Tibial nerve (tissue), 4 donors: ENCODE measurements around the gene OPTC. TPM values are rescaled to one million over a fixed set of nuclear protein-coding genes. Genes with fewer than 3 reads are reported as not detected.

Experiments
- DNase-seq, 2 donors: peaks; one replicate each; pipeline ENCODE4 v3.0.0-alpha.2; 2019; ENCODE audit warnings: low spot score in 2 of 2
- H3K27ac ChIP-seq, 4 donors: fragments of 200-600 bp; sonication (generic) in 3 of 4; one replicate each; pipeline ENCODE4 v1.5.1; 2017 to 2019; ENCODE audit warnings: mild to moderate bottlenecking in 1 of 4
- H3K27me3 ChIP-seq, 2 donors: fragments of 200-600 bp; sonication (generic) in 1 of 2; one replicate each; pipeline versions ENCODE4 v1.5.1 to v1.6.0; 2017 to 2019
- H3K36me3 ChIP-seq, 3 donors: fragments of 200-600 bp; sonication (generic); one replicate each; pipeline ENCODE4 v1.5.1; 2018 to 2019
- H3K4me1 ChIP-seq, 4 donors: fragments of 200-600 bp; sonication (generic) in 3 of 4; one replicate each; pipeline ENCODE4 v1.5.1; 2017 to 2019
- H3K4me3 ChIP-seq, 4 donors: fragments of 200-600 bp; sonication (generic) in 3 of 4; one replicate each; pipeline ENCODE4 v1.5.1; 2017 to 2019; ENCODE audit warnings: mild to moderate bottlenecking in 1 of 4, moderate library complexity in 1 of 4
- H3K9me3 ChIP-seq, 4 donors: fragments of 200-600 bp; sonication (generic) in 3 of 4; one replicate each; pipeline ENCODE4 v1.5.1; 2017 to 2019
- EP300 ChIP-seq, 2 donors: sonication (generic); formaldehyde crosslinking; IDR thresholded peaks; one replicate each; pipeline ENCODE4 v1.6.1; 2017; ENCODE audit warnings: antibody characterized with exemption in 2 of 2, mild to moderate bottlenecking in 1 of 2
- POLR2A ChIP-seq, 2 donors: fragments of 450-650 bp; IDR thresholded peaks; one replicate each; pipeline ENCODE4 v1.6.1; 2017; ENCODE audit warnings: antibody characterized with exemption in 2 of 2, mild to moderate bottlenecking in 2 of 2, moderate library complexity in 2 of 2
- WGBS, 2 donors: methylation state at CpG; one replicate each; pipeline ENCODE4 v1.1.5; 2018; 5-methylcytosine and 5-hydroxymethylcytosine counted together
- total RNA-seq, 4 donors: library from RNA; depleted of rRNA; stranded (reverse); fragments of >200 nt; gene quantifications; one replicate each; pipeline ENCODE4 v1.1.0, GENCODE V29; 2016
- TF ChIP-seq, protein P1 (sequence below), 5 experiments: fragments of 200-600 bp in 3 of 5; fragments of 450-650 bp in 2 of 5; sonication (generic) in 3 of 5; IDR thresholded peaks; one replicate each; pipeline ENCODE4 v1.5.1; 2016 to 2019; ENCODE audit warnings: antibody characterized with exemption in 5 of 5, mild to moderate bottlenecking in 3 of 5, moderate library complexity in 2 of 5

The OPTC gene
- total RNA-seq, 4 donors from 2014 or later = not detected

GRCh38 chr1:203536980-203537455, 43.1 kb downstream of the OPTC start:
- H3K27ac ChIP-seq = no peak overlapping the region
- WGBS, 2 donors = 89 to 91% methylated on average over 3 of the region's 3 CpGs
- H3K36me3 ChIP-seq = no peaks in the 10 kb centered on the region
- no peak overlapping the region for H3K4me3 ChIP-seq
- no peaks in the 10 kb centered on the region for H3K27me3 ChIP-seq
- peak in 1 of 2 donors; percentile 77 for DNase-seq
- no peaks in the 10 kb centered on the region for H3K9me3 ChIP-seq
- TF ChIP-seq, protein P1, sequence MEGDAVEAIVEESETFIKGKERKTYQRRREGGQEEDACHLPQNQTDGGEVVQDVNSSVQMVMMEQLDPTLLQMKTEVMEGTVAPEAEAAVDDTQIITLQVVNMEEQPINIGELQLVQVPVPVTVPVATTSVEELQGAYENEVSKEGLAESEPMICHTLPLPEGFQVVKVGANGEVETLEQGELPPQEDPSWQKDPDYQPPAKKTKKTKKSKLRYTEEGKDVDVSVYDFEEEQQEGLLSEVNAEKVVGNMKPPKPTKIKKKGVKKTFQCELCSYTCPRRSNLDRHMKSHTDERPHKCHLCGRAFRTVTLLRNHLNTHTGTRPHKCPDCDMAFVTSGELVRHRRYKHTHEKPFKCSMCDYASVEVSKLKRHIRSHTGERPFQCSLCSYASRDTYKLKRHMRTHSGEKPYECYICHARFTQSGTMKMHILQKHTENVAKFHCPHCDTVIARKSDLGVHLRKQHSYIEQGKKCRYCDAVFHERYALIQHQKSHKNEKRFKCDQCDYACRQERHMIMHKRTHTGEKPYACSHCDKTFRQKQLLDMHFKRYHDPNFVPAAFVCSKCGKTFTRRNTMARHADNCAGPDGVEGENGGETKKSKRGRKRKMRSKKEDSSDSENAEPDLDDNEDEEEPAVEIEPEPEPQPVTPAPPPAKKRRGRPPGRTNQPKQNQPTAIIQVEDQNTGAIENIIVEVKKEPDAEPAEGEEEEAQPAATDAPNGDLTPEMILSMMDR (IDR thresholded peaks at IDR 0.05) = no peak
- peak in 1 of 2 donors; percentile 52 for TF ChIP-seq EP300 (IDR thresholded peaks at IDR 0.05)
- no peak for TF ChIP-seq POLR2A (IDR thresholded peaks at IDR 0.05)
- peaks cover 0 to 8% (median 0%) of the 10 kb centered on the region in 4 donors for H3K4me1 ChIP-seq

GRCh38 chr1:203537806-203538464, 44.0 kb downstream of the OPTC start:
- Histone ChIP-seq H3K9me3 (no peaks in the 10 kb centered on the region), H3K4me3 (no peak overlapping the region), H3K27me3 (no peaks in the 10 kb centered on the region), H3K36me3 (no peaks in the 10 kb centered on the region), H3K27ac (no peak overlapping the region), H3K4me1 (peaks cover 0 to 8% (median 0%) of the 10 kb centered on the region in 4 donors)
- no peak for DNase-seq
- TF ChIP-seq EP300 (IDR thresholded peaks at IDR 0.05) (no peak), POLR2A (IDR thresholded peaks at IDR 0.05) (no peak)
- TF ChIP-seq, protein P1 (IDR thresholded peaks at IDR 0.05) = no peak
- WGBS, 2 donors = 78 to 91% methylated on average over 5 of the region's 5 CpGs

- H3K4me1 ChIP-seq = peaks cover 0 to 8% (median 0%) of the 10 kb centered on the region in 4 donors
- no peaks in the 10 kb centered on the region for H3K36me3 ChIP-seq
- H3K27me3 ChIP-seq = no peaks in the 10 kb centered on the region
- DNase-seq = no peak
- TF ChIP-seq, protein P1 (IDR thresholded peaks at IDR 0.05) = no peak
- 31 to 40% methylated on average over 1 of the region's 1 CpG for WGBS, 2 donors
- H3K4me3 ChIP-seq = no peak overlapping the region
- no peak overlapping the region for H3K27ac ChIP-seq
- no peaks in the 10 kb centered on the region for H3K9me3 ChIP-seq
These were observed 44.8 kb downstream of the OPTC start for GRCh38 chr1:203538726-203539125.

DNA sequence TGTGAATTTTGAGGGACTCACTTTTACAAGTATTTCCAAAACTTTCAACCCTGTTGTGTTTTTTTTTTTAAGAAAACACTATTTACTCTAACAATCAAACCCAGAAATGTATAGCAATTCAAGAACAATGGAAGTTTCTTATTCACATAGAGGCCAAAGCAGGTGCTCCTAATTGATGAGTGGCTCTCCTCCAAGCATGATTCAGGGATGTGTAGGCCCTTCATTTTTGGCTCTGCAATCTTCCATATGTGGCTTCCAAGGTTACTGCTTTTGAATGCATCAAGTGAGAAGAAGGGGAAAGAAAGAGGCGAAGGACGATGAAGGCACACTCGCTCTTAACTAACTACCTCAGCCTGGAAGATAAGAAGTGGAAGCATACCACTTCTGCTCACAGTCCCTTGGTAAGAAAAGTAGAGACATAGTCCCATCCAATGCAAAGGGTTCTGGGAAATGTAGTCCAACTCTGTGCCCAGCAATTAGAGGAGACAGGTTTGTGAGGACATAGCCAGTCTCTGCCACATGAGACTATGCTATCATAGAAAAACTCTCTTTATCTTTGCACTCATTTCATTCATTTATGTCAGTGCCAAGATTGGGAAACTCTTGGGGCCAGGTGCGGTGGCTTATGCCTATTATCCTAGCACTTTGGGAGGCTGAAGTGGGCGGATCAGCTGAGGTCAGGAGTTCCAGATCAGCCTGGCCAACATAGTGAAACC, 46.0 kb downstream of the OPTC start:
- no peak for DNase-seq
- no peak overlapping the region for H3K27ac ChIP-seq
- H3K4me3 ChIP-seq = no peak overlapping the region
- H3K36me3 ChIP-seq = no peaks in the 10 kb centered on the region
- 95% methylated on average over 5 of the region's 5 CpGs for WGBS, 2 donors
- peaks cover 0 to under 1% (median 0%) of the 10 kb centered on the region in 4 donors for H3K4me1 ChIP-seq
- no peaks in the 10 kb centered on the region for H3K9me3 ChIP-seq
- no peaks in the 10 kb centered on the region for H3K27me3 ChIP-seq
- TF ChIP-seq, protein P1 (IDR thresholded peaks at IDR 0.05) = no peak
- TF ChIP-seq POLR2A (IDR thresholded peaks at IDR 0.05) (no peak), EP300 (IDR thresholded peaks at IDR 0.05) (no peak)

DNA sequence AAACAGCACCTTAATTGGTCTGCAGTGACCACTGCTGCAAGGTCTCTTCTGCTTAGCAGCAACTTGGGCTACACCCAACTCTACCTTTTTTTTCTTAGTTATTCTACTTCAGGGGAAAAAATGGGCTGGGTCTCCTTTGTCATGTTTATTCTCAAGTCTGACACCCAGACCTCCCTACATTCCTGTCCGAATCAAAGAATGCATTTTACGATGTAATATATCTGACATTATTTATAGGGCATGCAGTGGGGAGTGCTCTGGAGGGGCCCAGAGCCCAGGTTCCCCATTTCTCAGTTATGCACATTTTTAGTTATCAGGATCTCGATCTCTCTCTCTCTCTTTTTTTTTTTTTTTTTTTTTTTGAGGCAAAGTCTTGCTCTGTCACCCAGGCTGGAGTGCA, 50.5 kb downstream of the OPTC start:
- Histone ChIP-seq H3K27me3 (no peaks in the 10 kb centered on the region), H3K36me3 (no peaks in the 10 kb centered on the region), H3K27ac (no peak overlapping the region), H3K4me3 (no peak overlapping the region), H3K9me3 (no peaks in the 10 kb centered on the region), H3K4me1 (peaks cover 0 to 13% (median 0%) of the 10 kb centered on the region in 4 donors)
- TF ChIP-seq EP300 (IDR thresholded peaks at IDR 0.05) (no peak), POLR2A (IDR thresholded peaks at IDR 0.05) (no peak)
- TF ChIP-seq, protein P1 (IDR thresholded peaks at IDR 0.05) = no peak
- WGBS, 2 donors = 42 to 46% methylated on average over 3 of the region's 3 CpGs
- DNase-seq = no peak
